ENCODE data around the gene OR2L8. TPM values are rescaled to one million over a fixed set of nuclear protein-coding genes. Genes with fewer than 3 reads are reported as not detected.

The OR2L8 gene
- total RNA-seq, 1 experiment from 2014 or later: not detected

- DNase-seq (ENCODE audit: low read depth): no peak
Measured at GRCh38 chr1:247966532-247967204, 18.0 kb downstream of the OR2L8 start.

GRCh38 chr1:247992986-247993385 is 44.3 kb downstream of the OR2L8 start:
- no peak for DNase-seq (ENCODE audit: low read depth)

GRCh38 chr1:247998811-247999210 is 50.2 kb downstream of the OR2L8 start:
- no peak for DNase-seq (ENCODE audit: low read depth)

Small RNAs within 50 kb of the gene (small RNA-seq; reads per million reads assigned to genes)
- gene RF00019: not detected

Other genes with a start within 250 kb of the OR2L8 start
- not detected in 2 replicates for gene OR6F1, start 232.2 kb upstream of the OR2L8 start, total RNA-seq (2014; rRNA removed; shearing (Covaris generic))
- gene OR14K1, start 210.2 kb upstream of the OR2L8 start, total RNA-seq (2014; rRNA removed; shearing (Covaris generic)): not detected in 2 replicates
- gene OR14A2, start 200.7 kb upstream of the OR2L8 start, total RNA-seq (2014; rRNA removed; shearing (Covaris generic)): not detected in 2 replicates
- gene OR1C1, start 188.3 kb upstream of the OR2L8 start, total RNA-seq (2014; rRNA removed; shearing (Covaris generic)): not detected in 2 replicates
- gene OR14A16, start 124.7 kb upstream of the OR2L8 start, total RNA-seq (2014; rRNA removed; shearing (Covaris generic)): not detected in 2 replicates
- gene OR11L1, start 107.0 kb upstream of the OR2L8 start, total RNA-seq (2014; rRNA removed; shearing (Covaris generic)): not detected in 2 replicates
- 3.7 and 4.5 TPM in 2 replicates for gene TRIM58, start 91.7 kb upstream of the OR2L8 start, total RNA-seq (2014; rRNA removed; shearing (Covaris generic))
- gene OR2W3, start 53.3 kb upstream of the OR2L8 start, total RNA-seq (2014; rRNA removed; shearing (Covaris generic)): 2.0 and 2.2 TPM in 2 replicates
- gene OR2T8, start 28.6 kb upstream of the OR2L8 start, total RNA-seq (2014; rRNA removed; shearing (Covaris generic)): not detected in 2 replicates
- not detected in 2 replicates for gene OR2AJ1, start 24.0 kb upstream of the OR2L8 start, total RNA-seq (2014; rRNA removed; shearing (Covaris generic))
- not detected in 2 replicates for gene OR2AK2, start 16.4 kb downstream of the OR2L8 start, total RNA-seq (2014; rRNA removed; shearing (Covaris generic))
- gene OR2L5, start 64.8 kb downstream of the OR2L8 start, total RNA-seq (2014; rRNA removed; shearing (Covaris generic)): not detected in 2 replicates
- not detected in 2 replicates for gene OR2L2, start 81.2 kb downstream of the OR2L8 start, total RNA-seq (2014; rRNA removed; shearing (Covaris generic))
- not detected in 2 replicates for gene OR2L3, start 98.0 kb downstream of the OR2L8 start, total RNA-seq (2014; rRNA removed; shearing (Covaris generic))
- not detected in 2 replicates for gene OR2L13, start 146.3 kb downstream of the OR2L8 start, total RNA-seq (2014; rRNA removed; shearing (Covaris generic))
- gene OR2M5, start 196.3 kb downstream of the OR2L8 start, total RNA-seq (2014; rRNA removed; shearing (Covaris generic)): not detected in 2 replicates
- not detected in 2 replicates for gene OR2M2, start 226.0 kb downstream of the OR2L8 start, total RNA-seq (2014; rRNA removed; shearing (Covaris generic))
- gene OR2M3, start 248.4 kb downstream of the OR2L8 start, total RNA-seq (2014; rRNA removed; shearing (Covaris generic)): 0.02 TPM in 1 of 2 replicates, not detected in the other